IPS DF 6.9 (cell line): ENCODE data around the gene HYCC1.

Experiments used
- DNase-seq: peaks from one replicate; pipeline ENCODE4 v3.0.0-alpha.2; 2013; ENCODE audit warnings: low read depth, low spot score
- H3K27ac ChIP-seq: one replicate; pipeline ENCODE4 v1.5.1; 2013; ENCODE audit warnings: low read length, control low read depth
- H3K27me3 ChIP-seq: 2 replicates; pipeline ENCODE4 v1.6.1; 2013; ENCODE audit warnings: mild to moderate bottlenecking, low read length; ENCODE audit not compliant: control insufficient read depth, insufficient read depth
- H3K36me3 ChIP-seq: 2 replicates; pipeline ENCODE4 v1.6.1; 2013; ENCODE audit warnings: low read length; ENCODE audit not compliant: control insufficient read depth, insufficient read depth
- H3K4me1 ChIP-seq: 2 replicates; pipeline ENCODE4 v1.6.1; 2013; ENCODE audit warnings: low read length; ENCODE audit not compliant: control insufficient read depth, insufficient read depth
- H3K4me3 ChIP-seq: 2 replicates; pipeline ENCODE4 v1.5.1; 2013; ENCODE audit warnings: mild to moderate bottlenecking, low read length
- H3K9me3 ChIP-seq: 2 replicates; pipeline ENCODE4 v1.6.1; 2013; ENCODE audit warnings: low read length, inconsistent platforms; ENCODE audit not compliant: control insufficient read depth, insufficient read depth
- WGBS: extraction: QIAGEN DNeasy Blood & Tissue Kit; methylation state at CpG from one replicate; pipeline ENCODE4 v1.1.7; 2013; ENCODE audit warnings: mixed read lengths, missing lambda C conversion rate; ENCODE audit not compliant: insufficient read length, insufficient coverage; 5-methylcytosine and 5-hydroxymethylcytosine counted together

The HYCC1 gene

GRCh38 chr7:23001610-23002009 is 12.3 kb downstream of the HYCC1 start:
- no peak for DNase-seq
- no peak overlapping the region for H3K4me3 ChIP-seq
- no peak overlapping the region for H3K27ac ChIP-seq
- H3K9me3 ChIP-seq: no peaks in the 10 kb centered on the region
- peaks cover 1% of the 10 kb centered on the region; the same call in 1 of the 2 replicates for H3K4me1 ChIP-seq
- no peaks in the 10 kb centered on the region for H3K27me3 ChIP-seq
- no CpG with 5 or more reads among the region's 1 CpG for WGBS
- H3K36me3 ChIP-seq: no peaks in the 10 kb centered on the region

- H3K27ac ChIP-seq: no peak overlapping the region
- DNase-seq: no peak
- no peaks in the 10 kb centered on the region for H3K36me3 ChIP-seq
- no CpG with 5 or more reads among the region's 4 CpGs for WGBS
- H3K4me1 ChIP-seq: peaks cover 1% of the 10 kb centered on the region; the same call in 1 of the 2 replicates
- H3K27me3 ChIP-seq: no peaks in the 10 kb centered on the region
- H3K4me3 ChIP-seq: no peak overlapping the region
- no peaks in the 10 kb centered on the region for H3K9me3 ChIP-seq
Observed at GRCh38 chr7:23000597-23001360, 13.2 kb downstream of the HYCC1 start.

DNA sequence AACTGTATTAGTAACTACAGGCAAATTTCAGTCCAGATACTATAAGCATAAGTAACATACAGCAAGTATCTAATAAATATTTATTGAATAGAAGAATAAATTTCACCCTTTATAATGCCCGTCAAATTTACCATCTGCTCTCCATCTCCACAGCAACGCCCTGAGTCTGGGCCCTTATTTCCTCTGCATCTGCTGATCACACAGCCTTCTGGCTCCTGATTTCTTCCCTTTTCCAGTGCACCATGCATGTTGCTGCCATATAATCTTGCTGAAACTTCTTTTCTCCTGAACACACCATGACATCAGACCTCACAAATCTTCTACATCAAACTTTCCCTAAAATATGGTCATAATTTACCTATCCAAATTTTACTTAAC is 15.4 kb downstream of the HYCC1 start:
- no peak for DNase-seq
- H3K4me1 ChIP-seq: peaks cover 1% of the 10 kb centered on the region; the same call in 1 of the 2 replicates
- no peaks in the 10 kb centered on the region for H3K36me3 ChIP-seq
- no CpG with 5 or more reads among the region's 2 CpGs for WGBS
- no peaks in the 10 kb centered on the region for H3K9me3 ChIP-seq
- H3K27ac ChIP-seq: no peak overlapping the region
- H3K27me3 ChIP-seq: no peaks in the 10 kb centered on the region
- no peak overlapping the region for H3K4me3 ChIP-seq

DNA sequence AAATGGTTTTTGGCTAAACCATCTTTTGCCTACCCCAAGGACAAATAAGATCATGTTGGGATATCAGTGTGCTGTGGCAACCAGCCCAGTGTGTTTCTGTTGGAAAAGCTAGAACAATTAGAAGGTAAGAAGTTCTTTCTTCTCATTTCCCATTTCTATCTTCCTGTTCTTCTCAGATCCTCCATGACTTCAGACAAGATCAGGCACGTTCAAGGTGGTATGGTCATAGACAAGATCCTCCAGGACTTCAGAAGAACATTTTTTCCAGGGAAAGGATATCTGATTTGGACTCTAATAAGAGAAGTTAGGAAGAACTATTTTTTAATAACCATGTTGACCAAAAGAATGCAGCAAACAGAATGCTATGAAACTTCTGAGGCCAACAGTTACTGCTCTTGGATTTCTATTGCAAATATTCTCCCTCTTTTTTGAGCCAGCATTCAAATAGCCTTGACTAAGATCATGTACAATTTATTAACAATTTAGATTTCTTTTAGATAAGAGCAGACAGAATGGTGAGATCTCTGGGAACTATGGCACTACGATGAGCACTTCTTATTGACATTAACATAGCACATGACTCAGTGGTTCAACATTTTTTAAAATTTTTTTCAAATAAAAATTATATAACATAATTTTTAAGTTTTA is 15.9 kb downstream of the HYCC1 start:
- Histone ChIP-seq H3K4me1 (peaks cover 1% of the 10 kb centered on the region; the same call in 1 of the 2 replicates), H3K4me3 (no peak overlapping the region), H3K27ac (no peak overlapping the region), H3K36me3 (no peaks in the 10 kb centered on the region), H3K9me3 (no peaks in the 10 kb centered on the region), H3K27me3 (no peaks in the 10 kb centered on the region)
- DNase-seq: no peak
- no CpG with 5 or more reads among the region's 2 CpGs for WGBS

DNA sequence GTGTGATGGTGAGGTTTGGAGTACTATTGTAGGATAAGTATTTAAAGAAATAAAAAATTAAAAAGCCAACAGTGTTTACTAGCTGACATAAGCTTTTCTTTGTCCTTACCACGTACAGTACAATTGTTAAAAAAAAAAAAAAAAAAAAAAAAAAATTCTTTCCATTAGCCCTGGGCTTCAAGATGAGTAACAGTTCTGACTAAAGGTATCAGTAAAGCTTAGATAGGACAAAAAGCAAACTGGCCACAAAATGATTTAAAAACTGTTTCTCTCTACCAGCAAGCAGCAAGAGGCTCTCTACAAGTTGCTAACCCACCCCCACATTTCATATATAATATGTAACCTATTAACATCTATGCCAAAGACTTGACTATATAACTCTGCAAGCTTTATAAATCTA is 17.5 kb downstream of the HYCC1 start:
- Histone ChIP-seq H3K27ac (no peak overlapping the region), H3K4me3 (no peak overlapping the region), H3K9me3 (no peaks in the 10 kb centered on the region), H3K36me3 (no peaks in the 10 kb centered on the region), H3K27me3 (no peaks in the 10 kb centered on the region), H3K4me1 (peaks cover 1% of the 10 kb centered on the region; the same call in 1 of the 2 replicates)
- no CpG with 5 or more reads among the region's 1 CpG for WGBS
- DNase-seq: no peak

DNA sequence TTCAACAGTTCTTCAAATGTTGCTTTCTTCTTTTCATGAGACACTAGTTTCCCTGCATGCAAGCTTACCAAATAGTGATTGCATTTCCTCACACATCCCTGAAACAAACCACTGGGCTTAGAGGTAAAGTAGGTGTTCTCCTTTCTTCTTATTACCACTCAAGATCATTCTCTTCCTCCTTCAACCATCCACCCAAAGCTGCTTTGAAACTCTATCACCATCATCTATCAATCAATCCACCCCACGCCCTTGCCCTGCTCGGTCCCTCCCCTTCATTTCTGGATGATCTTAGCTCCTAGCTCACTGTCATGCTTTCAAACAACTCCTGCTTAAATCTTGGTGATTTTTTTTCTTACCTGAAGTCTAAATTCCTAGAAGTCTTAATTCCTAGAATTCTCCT is 18.9 kb downstream of the HYCC1 start:
- DNase-seq: no peak
- Histone ChIP-seq H3K9me3 (no peaks in the 10 kb centered on the region), H3K27ac (no peak overlapping the region), H3K27me3 (no peaks in the 10 kb centered on the region), H3K4me1 (peaks cover 3% of the 10 kb centered on the region; the same call in 1 of the 2 replicates), H3K4me3 (no peak overlapping the region), H3K36me3 (no peaks in the 10 kb centered on the region)
- WGBS: 100% methylated on average over 1 of the region's 2 CpGs

- H3K27ac ChIP-seq: no peak overlapping the region
Observed at GRCh38 chr7:22992874-22993840, 20.8 kb downstream of the HYCC1 start.

DNA sequence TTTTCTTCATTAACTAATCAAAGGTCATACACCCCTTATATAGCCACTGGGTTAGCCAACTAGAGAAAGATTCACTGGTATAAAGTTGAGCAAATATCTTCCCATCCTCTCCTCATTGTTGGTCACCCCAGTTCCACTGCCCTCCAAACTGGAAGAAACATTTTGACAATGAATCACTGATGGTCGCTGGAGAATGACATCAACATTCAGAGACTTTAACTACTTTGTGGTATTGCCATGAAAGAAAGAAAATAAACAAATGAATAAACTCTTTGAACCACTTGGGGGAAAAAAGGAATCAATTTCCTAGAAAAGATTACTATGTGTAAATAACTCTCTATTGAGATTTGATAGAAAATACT is 23.4 kb downstream of the HYCC1 start:
- H3K27me3 ChIP-seq: no peaks in the 10 kb centered on the region
- H3K9me3 ChIP-seq: no peaks in the 10 kb centered on the region
- no peak overlapping the region for H3K4me3 ChIP-seq
- H3K27ac ChIP-seq: no peak overlapping the region
- DNase-seq: no peak
- H3K36me3 ChIP-seq: no peaks in the 10 kb centered on the region
- WGBS: no CpG with 5 or more reads among the region's 1 CpG
- H3K4me1 ChIP-seq: peaks cover 5% of the 10 kb centered on the region; the same call in 1 of the 2 replicates

More at GRCh38 chr7:22992874-22993840, 20.8 kb downstream of the HYCC1 start:
- WGBS: no CpG with 5 or more reads among the region's 3 CpGs
- DNase-seq: no peak
- Histone ChIP-seq H3K9me3 (no peaks in the 10 kb centered on the region), H3K27me3 (no peaks in the 10 kb centered on the region), H3K4me3 (no peak overlapping the region), H3K4me1 (peaks cover 5% of the 10 kb centered on the region; the same call in 1 of the 2 replicates), H3K36me3 (no peaks in the 10 kb centered on the region)

DNA sequence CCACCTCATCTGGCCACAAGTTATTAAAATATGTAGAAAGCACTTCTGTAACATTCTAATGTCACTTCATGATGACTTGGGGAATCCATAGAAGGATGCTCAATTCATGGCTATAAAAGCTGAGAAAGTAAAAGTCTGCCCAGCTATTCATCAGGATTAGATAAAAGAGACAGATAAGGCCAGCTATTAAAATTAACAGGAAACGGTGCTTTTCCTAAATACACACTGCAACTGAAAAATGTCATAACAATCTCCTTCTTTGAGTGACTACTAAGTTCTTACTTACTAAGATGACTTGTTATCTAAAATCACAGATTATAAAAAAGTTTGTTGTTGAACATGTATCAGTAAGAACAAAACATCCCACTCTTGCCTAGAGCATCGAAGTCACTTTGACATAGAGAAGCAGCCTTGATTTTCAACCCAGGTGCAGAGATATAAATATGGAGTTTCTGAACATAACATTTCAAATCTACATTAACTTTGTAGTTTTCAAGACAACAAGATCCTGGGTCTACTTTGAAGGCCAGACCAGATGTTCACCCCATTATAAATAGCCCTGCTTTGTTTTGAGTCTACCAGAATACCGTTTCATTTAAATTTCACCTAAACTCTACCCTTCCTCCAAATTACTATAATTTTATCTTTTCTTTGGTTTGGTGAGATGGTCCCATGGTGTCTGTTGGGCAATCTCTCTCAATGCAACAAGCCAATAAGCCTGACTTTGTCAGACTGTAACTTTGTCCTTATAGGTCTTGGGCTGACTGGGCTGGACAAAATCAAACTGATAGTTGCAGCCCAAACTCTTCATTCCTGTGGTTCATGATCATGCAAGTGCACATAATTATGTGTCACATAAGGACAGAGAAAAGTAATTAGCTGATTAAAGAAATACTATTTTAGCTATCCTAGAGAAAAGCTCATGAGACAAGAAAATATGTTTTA is 24.0 kb downstream of the HYCC1 start:
- Histone ChIP-seq H3K27ac (peak overlapping the region; percentile 67), H3K4me3 (no peak overlapping the region), H3K36me3 (no peaks in the 10 kb centered on the region), H3K4me1 (peaks cover 5% of the 10 kb centered on the region; the same call in 1 of the 2 replicates), H3K9me3 (no peaks in the 10 kb centered on the region), H3K27me3 (no peaks in the 10 kb centered on the region)
- no peak for DNase-seq
- WGBS: 100% methylated on average over 1 of the region's 3 CpGs
